Gastrocnemius medialis (tissue), 4 donors: Measurements from ENCODE around the gene ARMCX4.

ENCODE experiments used
- CTCF ChIP-seq, 5 experiments: fragments of 450-650 bp in 3 of 5; fragments of 200-600 bp in 2 of 5; sonication (generic) in 2 of 5; IDR thresholded peaks in 4 of 5; conservative IDR thresholded peaks in 1 of 5; 1 replicate in 4 of 5; 2 replicates in 1 of 5; pipeline ENCODE4 v1.5.1; 2016 to 2019; ENCODE audit warnings: antibody characterized with exemption in 5 of 5, mild to moderate bottlenecking in 3 of 5, moderate library complexity in 3 of 5
- POLR2A ChIP-seq, 2 donors: fragments of 450-650 bp; IDR thresholded peaks; one replicate each; pipeline ENCODE4 v1.6.1; 2017; ENCODE audit warnings: antibody characterized with exemption in 2 of 2, mild to moderate bottlenecking in 2 of 2, moderate library complexity in 2 of 2

- TF ChIP-seq CTCF (IDR thresholded peaks at IDR 0.05 in 4 of 5, conservative IDR thresholded peaks at IDR 0.05 in 1 of 5) (no peak), POLR2A (IDR thresholded peaks at IDR 0.05) (no peak)
Observed at GRCh38 chrX:101507986-101508385, 22.7 kb downstream of the ARMCX4 start.
